Astrocyte of the cerebellum (primary cell): ENCODE results near the gene ZFP90.

ENCODE experiments used
- DNase-seq: peaks from one replicate; pipeline ENCODE4 v3.0.0-alpha.2; 2011; ENCODE audit warnings: low read depth
- H3K4me3 ChIP-seq: 2 replicates; pipeline ENCODE4 v1.5.1; 2011; ENCODE audit warnings: mild to moderate bottlenecking, low read depth, low read length, moderate library complexity
- CTCF ChIP-seq: IDR thresholded peaks from 2 replicates; pipeline ENCODE4 v1.5.1; 2012; ENCODE audit warnings: low read length, low read depth, moderate library complexity, mild to moderate bottlenecking; ENCODE audit errors: missing control alignments
- in situ Hi-C: cut with HindIII; loops from 2 replicates; pipeline ENCODE4 v1.10.0; 2017; ENCODE audit warnings: low sequenced_read_pairs

Gene ZFP90

GRCh38 chr16:68508013-68508412 is 31.1 kb upstream of the ZFP90 start:
- TF ChIP-seq CTCF: no peak
- no peak for DNase-seq
- no peak overlapping the region for H3K4me3 ChIP-seq
- in situ Hi-C loops: no loop called here

GRCh38 chr16:68508641-68509240 is 30.4 kb upstream of the ZFP90 start:
- TF ChIP-seq CTCF: no peak
- in situ Hi-C loops: no loop called here
- no peak for DNase-seq

GRCh38 chr16:68509381-68509780 is 29.7 kb upstream of the ZFP90 start:
- in situ Hi-C loops: no loop called here
- TF ChIP-seq CTCF: no peak
- no peak overlapping the region for H3K4me3 ChIP-seq
- no peak for DNase-seq

More at GRCh38 chr16:68508641-68509240, 30.4 kb upstream of the ZFP90 start:
- H3K4me3 ChIP-seq: no peak overlapping the region

GRCh38 chr16:68510775-68511174 is 28.3 kb upstream of the ZFP90 start:
- in situ Hi-C loops: no loop called here
- H3K4me3 ChIP-seq: no peak overlapping the region
- TF ChIP-seq CTCF: no peak
- no peak for DNase-seq

- TF ChIP-seq CTCF: no peak
- no peak overlapping the region for H3K4me3 ChIP-seq
- no peak for DNase-seq
- in situ Hi-C loops: no loop called here
These were observed 26.9 kb upstream of the ZFP90 start for GRCh38 chr16:68512183-68512582.

GRCh38 chr16:68512742-68513141 is 26.3 kb upstream of the ZFP90 start:
- in situ Hi-C loops: no loop called here
- TF ChIP-seq CTCF: no peak
- DNase-seq: no peak
- H3K4me3 ChIP-seq: no peak overlapping the region
